GM19238 (cell line): ENCODE results near the gene ASS1.
"Not testable (repeated sequence)": the region's sequence is repeated elsewhere in the genome, so short reads cannot be mapped to it uniquely, and the experiment has no call there.

Source experiments
- DNase-seq: peaks from one replicate; pipeline ENCODE4 v3.0.0; 2011; ENCODE audit warnings: low spot score; ENCODE audit not compliant: insufficient read length

The ASS1 gene

GRCh38 chr9:130444565-130445221 lies at the start of gene ASS1:
Gene ASS1, plus strand, starts transcription at chr9:130444961. Its CDS starts 7,268 bp downstream, at chr9:130452229.
- DNase-seq = no peak

- no peak for DNase-seq
Observed at GRCh38 chr9:130395810-130396435, 48.8 kb upstream of the ASS1 start.

- no peak for DNase-seq
Observed at GRCh38 chr9:130396581-130396980, 48.2 kb upstream of the ASS1 start.

GRCh38 chr9:130398487-130399240 lies 46.1 kb upstream of the ASS1 start:
- DNase-seq = no peak

- DNase-seq = no peak
Observed at GRCh38 chr9:130399768-130400167, 45.0 kb upstream of the ASS1 start.

GRCh38 chr9:130400870-130401269 lies 43.9 kb upstream of the ASS1 start:
- no peak for DNase-seq

- DNase-seq = not testable (repeated sequence)
Observed at GRCh38 chr9:130401742-130402141, 43.0 kb upstream of the ASS1 start.

- no peak for DNase-seq
Observed at GRCh38 chr9:130402243-130402642, 42.5 kb upstream of the ASS1 start.

- no peak for DNase-seq
Observed at GRCh38 chr9:130402645-130403440, 41.9 kb upstream of the ASS1 start.

- DNase-seq = no peak
Observed at GRCh38 chr9:130405657-130406257, 39.0 kb upstream of the ASS1 start.

- no peak for DNase-seq
Observed at GRCh38 chr9:130406278-130406895, 38.4 kb upstream of the ASS1 start.

- no peak for DNase-seq
Observed at GRCh38 chr9:130407916-130408663, 36.7 kb upstream of the ASS1 start.

GRCh38 chr9:130408669-130409068 lies 36.1 kb upstream of the ASS1 start:
- no peak for DNase-seq

- no peak for DNase-seq
Observed at GRCh38 chr9:130409246-130409645, 35.5 kb upstream of the ASS1 start.

- DNase-seq = no peak
Observed at GRCh38 chr9:130410443-130410842, 34.3 kb upstream of the ASS1 start.

- DNase-seq = no peak
Observed at GRCh38 chr9:130411566-130411915, 33.2 kb upstream of the ASS1 start.

GRCh38 chr9:130414081-130414731 lies 30.6 kb upstream of the ASS1 start:
- no peak for DNase-seq

- DNase-seq = no peak
Observed at GRCh38 chr9:130414910-130415746, 29.6 kb upstream of the ASS1 start.

- no peak for DNase-seq
Observed at GRCh38 chr9:130417602-130418001, 27.2 kb upstream of the ASS1 start.
